PC-9 (cell line): ENCODE data around the gene UBAP2L.

Source experiments
- EZH2 ChIP-seq: fragments of 200-600 bp; sonication (generic); IDR thresholded peaks from 2 replicates; pipeline ENCODE4 v1.8.0; 2017; ENCODE audit warnings: antibody characterized with exemption, low read depth
- TF ChIP-seq, protein P1 (sequence below): fragments of 200-600 bp; sonication (generic); conservative IDR thresholded peaks from 2 replicates; pipeline ENCODE4 v1.6.1; 2017; ENCODE audit warnings: mixed run types, antibody characterized with exemption, mild to moderate bottlenecking, moderate library complexity

DNA sequence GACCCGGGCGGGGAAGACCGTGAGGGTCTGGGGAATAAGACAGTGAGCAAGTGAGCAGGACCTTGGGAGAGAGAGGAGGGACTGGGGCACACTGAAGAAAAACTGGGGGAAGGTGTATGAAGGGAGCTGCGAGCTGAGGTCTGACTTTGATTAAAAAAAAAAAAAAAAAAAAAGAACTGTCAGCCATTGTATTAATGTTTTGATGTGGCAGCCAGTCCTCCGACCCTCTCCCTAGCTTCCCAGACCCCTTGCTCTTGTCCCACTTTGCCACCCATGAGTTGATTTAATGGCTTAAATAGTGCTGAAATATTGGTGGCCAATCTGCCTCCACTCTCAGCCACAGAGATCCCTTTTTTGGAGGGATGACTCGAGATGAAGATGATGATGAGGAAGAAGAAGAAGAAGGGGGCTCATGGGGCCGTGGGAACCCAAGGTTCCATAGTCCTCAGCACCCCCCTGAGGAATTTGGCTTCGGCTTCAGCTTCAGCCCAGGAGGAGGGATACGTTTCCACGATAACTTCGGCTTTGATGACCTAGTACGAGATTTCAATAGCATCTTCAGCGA lies 52.3 kb downstream of the UBAP2L start:
- TF ChIP-seq, protein P1, sequence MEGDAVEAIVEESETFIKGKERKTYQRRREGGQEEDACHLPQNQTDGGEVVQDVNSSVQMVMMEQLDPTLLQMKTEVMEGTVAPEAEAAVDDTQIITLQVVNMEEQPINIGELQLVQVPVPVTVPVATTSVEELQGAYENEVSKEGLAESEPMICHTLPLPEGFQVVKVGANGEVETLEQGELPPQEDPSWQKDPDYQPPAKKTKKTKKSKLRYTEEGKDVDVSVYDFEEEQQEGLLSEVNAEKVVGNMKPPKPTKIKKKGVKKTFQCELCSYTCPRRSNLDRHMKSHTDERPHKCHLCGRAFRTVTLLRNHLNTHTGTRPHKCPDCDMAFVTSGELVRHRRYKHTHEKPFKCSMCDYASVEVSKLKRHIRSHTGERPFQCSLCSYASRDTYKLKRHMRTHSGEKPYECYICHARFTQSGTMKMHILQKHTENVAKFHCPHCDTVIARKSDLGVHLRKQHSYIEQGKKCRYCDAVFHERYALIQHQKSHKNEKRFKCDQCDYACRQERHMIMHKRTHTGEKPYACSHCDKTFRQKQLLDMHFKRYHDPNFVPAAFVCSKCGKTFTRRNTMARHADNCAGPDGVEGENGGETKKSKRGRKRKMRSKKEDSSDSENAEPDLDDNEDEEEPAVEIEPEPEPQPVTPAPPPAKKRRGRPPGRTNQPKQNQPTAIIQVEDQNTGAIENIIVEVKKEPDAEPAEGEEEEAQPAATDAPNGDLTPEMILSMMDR = no peak
- no peak for TF ChIP-seq EZH2
